SK-N-SH (cell line): ENCODE measurements around the gene ZDHHC7.

Source experiments
- CHD2 ChIP-seq: fragments of 150-350 bp; IDR thresholded peaks from 2 replicates; pipeline ENCODE4 v1.6.1; 2018; ENCODE audit warnings: low read length; ENCODE audit not compliant: partially characterized antibody
- CTCF ChIP-seq: fragments of 200-600 bp; sonication (generic); IDR thresholded peaks from 2 replicates; pipeline ENCODE4 v1.6.1; 2017; ENCODE audit warnings: antibody characterized with exemption, mild to moderate bottlenecking, moderate library complexity
- EP300 ChIP-seq, 2 experiments: IDR thresholded peaks; 2 replicates each; pipeline versions ENCODE4 v1.4.0 to v1.6.1; 2012; ENCODE audit warnings: borderline replicate concordance in 1 of 2, low read depth in 1 of 2, low read length in 1 of 2
- FOXJ3 ChIP-seq: sonication (generic); formaldehyde crosslinking; IDR thresholded peaks from 2 replicates; pipeline ENCODE4 v1.5.1; 2020; ENCODE audit warnings: mild to moderate bottlenecking, missing genetic modification reagents
- MAX ChIP-seq: IDR thresholded peaks from 2 replicates; pipeline ENCODE4 v1.4.0; 2012; ENCODE audit warnings: low read depth
- NRF1 ChIP-seq: IDR thresholded peaks from 2 replicates; pipeline ENCODE4 v1.6.1; 2012; ENCODE audit warnings: low read depth, mild to moderate bottlenecking, low read length
- POLR2AphosphoS5 ChIP-seq: IDR thresholded peaks from 2 replicates; pipeline ENCODE4 v1.6.1; 2012; ENCODE audit warnings: low read depth, low read length
- RAD21 ChIP-seq: IDR thresholded peaks from 2 replicates; pipeline ENCODE4 v1.6.1; 2012; ENCODE audit warnings: mild to moderate bottlenecking, low read length
- RXRA ChIP-seq: IDR thresholded peaks from 2 replicates; pipeline ENCODE4 v1.4.0; 2012; ENCODE audit warnings: low read depth, mild to moderate bottlenecking, borderline replicate concordance
- TAF1 ChIP-seq: IDR thresholded peaks from 2 replicates; pipeline ENCODE4 v1.6.1; 2012; ENCODE audit warnings: low read depth, mild to moderate bottlenecking, low read length, moderate library complexity, borderline replicate concordance
- YY1 ChIP-seq: IDR thresholded peaks from 2 replicates; pipeline ENCODE4 v1.4.0; 2012; ENCODE audit warnings: low read depth, mild to moderate bottlenecking
- TF ChIP-seq, protein P1 (sequence below): fragments of 150-350 bp; IDR thresholded peaks from 2 replicates; pipeline ENCODE4 v1.6.1; 2016; ENCODE audit warnings: mild to moderate bottlenecking, low read depth, low read length

- TF ChIP-seq CTCF (no peak), CHD2 (no peak), RAD21 (no peak), EP300 (IDR thresholded peaks at IDR 0.05; ENCODE audit: borderline replicate concordance in 1 of 2, low read depth in 1 of 2, low read length in 1 of 2) (no peak), RXRA (no peak), FOXJ3 (CRISPR knock-in tag) (no peak), TAF1 (no peak), POLR2AphosphoS5 (no peak), MAX (no peak), YY1 (no peak), NRF1 (no peak)
- TF ChIP-seq, protein P1, sequence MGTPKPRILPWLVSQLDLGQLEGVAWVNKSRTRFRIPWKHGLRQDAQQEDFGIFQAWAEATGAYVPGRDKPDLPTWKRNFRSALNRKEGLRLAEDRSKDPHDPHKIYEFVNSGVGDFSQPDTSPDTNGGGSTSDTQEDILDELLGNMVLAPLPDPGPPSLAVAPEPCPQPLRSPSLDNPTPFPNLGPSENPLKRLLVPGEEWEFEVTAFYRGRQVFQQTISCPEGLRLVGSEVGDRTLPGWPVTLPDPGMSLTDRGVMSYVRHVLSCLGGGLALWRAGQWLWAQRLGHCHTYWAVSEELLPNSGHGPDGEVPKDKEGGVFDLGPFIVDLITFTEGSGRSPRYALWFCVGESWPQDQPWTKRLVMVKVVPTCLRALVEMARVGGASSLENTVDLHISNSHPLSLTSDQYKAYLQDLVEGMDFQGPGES, result no peak
Measured at GRCh38 chr16:84999200-84999599, 12.1 kb downstream of the ZDHHC7 start.
